KOPT-K1 (cell line): Measurements from ENCODE around the gene RHBDL3.

Experiments
- H3K27ac ChIP-seq: fragments of 200-600 bp; sonication (generic); 2 replicates; pipeline ENCODE4 v1.5.1; 2016; ENCODE audit warnings: antibody characterized with exemption, mild to moderate bottlenecking, low read depth, low read length; ENCODE audit not compliant: poor library complexity, severe bottlenecking
- H3K36me3 ChIP-seq: fragments of 200-600 bp; sonication (generic); 2 replicates; pipeline ENCODE4 v1.5.1; 2017; ENCODE audit warnings: antibody characterized with exemption, mild to moderate bottlenecking, low read length, moderate library complexity; ENCODE audit not compliant: insufficient read depth
- H3K9me3 ChIP-seq: fragments of 200-600 bp; sonication (generic); 2 replicates; pipeline ENCODE4 v1.5.1; 2017; ENCODE audit warnings: antibody characterized with exemption, low read length, mild to moderate bottlenecking; ENCODE audit not compliant: insufficient read depth, poor library complexity, severe bottlenecking

Gene RHBDL3

GRCh38 chr17:32276171-32276601, 10.6 kb downstream of the RHBDL3 start:
- no peak overlapping the region for H3K27ac ChIP-seq
- H3K9me3 ChIP-seq, result no peaks in the 10 kb centered on the region
- no peaks in the 10 kb centered on the region for H3K36me3 ChIP-seq

GRCh38 chr17:32277284-32277683, 11.7 kb downstream of the RHBDL3 start:
- no peaks in the 10 kb centered on the region for H3K9me3 ChIP-seq
- no peaks in the 10 kb centered on the region for H3K36me3 ChIP-seq
- no peak overlapping the region for H3K27ac ChIP-seq

- Histone ChIP-seq H3K9me3 (no peaks in the 10 kb centered on the region), H3K36me3 (no peaks in the 10 kb centered on the region), H3K27ac (no peak overlapping the region)
These were observed 13.2 kb downstream of the RHBDL3 start for GRCh38 chr17:32278815-32279214.

- Histone ChIP-seq H3K27ac (no peak overlapping the region), H3K9me3 (no peaks in the 10 kb centered on the region), H3K36me3 (no peaks in the 10 kb centered on the region)
These were observed 14.5 kb downstream of the RHBDL3 start for GRCh38 chr17:32279891-32280716.

- no peaks in the 10 kb centered on the region for H3K9me3 ChIP-seq
- H3K36me3 ChIP-seq, result no peaks in the 10 kb centered on the region
- H3K27ac ChIP-seq, result no peak overlapping the region
These were observed 15.4 kb downstream of the RHBDL3 start for GRCh38 chr17:32281011-32281451.

- H3K36me3 ChIP-seq, result no peaks in the 10 kb centered on the region
- no peaks in the 10 kb centered on the region for H3K9me3 ChIP-seq
- no peak overlapping the region for H3K27ac ChIP-seq
These were observed 18.1 kb downstream of the RHBDL3 start for GRCh38 chr17:32283745-32284201.

- H3K27ac ChIP-seq, result no peak overlapping the region
- no peaks in the 10 kb centered on the region for H3K9me3 ChIP-seq
- no peaks in the 10 kb centered on the region for H3K36me3 ChIP-seq
These were observed 19.7 kb downstream of the RHBDL3 start for GRCh38 chr17:32285306-32285705.

GRCh38 chr17:32285746-32286517, 20.3 kb downstream of the RHBDL3 start:
- Histone ChIP-seq H3K36me3 (no peaks in the 10 kb centered on the region), H3K9me3 (no peaks in the 10 kb centered on the region), H3K27ac (no peak overlapping the region)

GRCh38 chr17:32286518-32286900, 20.9 kb downstream of the RHBDL3 start:
- H3K9me3 ChIP-seq, result no peaks in the 10 kb centered on the region
- no peak overlapping the region for H3K27ac ChIP-seq

GRCh38 chr17:32287804-32288511, 22.3 kb downstream of the RHBDL3 start:
- Histone ChIP-seq H3K36me3 (no peaks in the 10 kb centered on the region), H3K9me3 (no peaks in the 10 kb centered on the region), H3K27ac (no peak overlapping the region)

More at GRCh38 chr17:32286518-32286900, 20.9 kb downstream of the RHBDL3 start:
- no peaks in the 10 kb centered on the region for H3K36me3 ChIP-seq

GRCh38 chr17:32288615-32289014, 23.0 kb downstream of the RHBDL3 start:
- no peak overlapping the region for H3K27ac ChIP-seq
- H3K9me3 ChIP-seq, result no peaks in the 10 kb centered on the region

GRCh38 chr17:32289471-32290070, 23.9 kb downstream of the RHBDL3 start:
- no peaks in the 10 kb centered on the region for H3K36me3 ChIP-seq
- no peaks in the 10 kb centered on the region for H3K9me3 ChIP-seq
- H3K27ac ChIP-seq, result no peak overlapping the region

More at GRCh38 chr17:32288615-32289014, 23.0 kb downstream of the RHBDL3 start:
- no peaks in the 10 kb centered on the region for H3K36me3 ChIP-seq

- Histone ChIP-seq H3K9me3 (no peaks in the 10 kb centered on the region), H3K27ac (no peak overlapping the region), H3K36me3 (no peaks in the 10 kb centered on the region)
These were observed 26.5 kb downstream of the RHBDL3 start for GRCh38 chr17:32292094-32292493.

- no peak overlapping the region for H3K27ac ChIP-seq
- no peaks in the 10 kb centered on the region for H3K36me3 ChIP-seq
These were observed 31.8 kb downstream of the RHBDL3 start for GRCh38 chr17:32297424-32297823.

More at GRCh38 chr17:32297424-32297823, 31.8 kb downstream of the RHBDL3 start:
- no peaks in the 10 kb centered on the region for H3K9me3 ChIP-seq
